Sigmoid colon (tissue), 7 donors: ENCODE data around the gene HNRNPDL. TPM values are rescaled to one million over a fixed set of nuclear protein-coding genes. Genes with fewer than 3 reads are reported as not detected.
"Not testable (repeated sequence)": the region's sequence is repeated elsewhere in the genome, so short reads cannot be mapped to it uniquely, and the experiment has no call there.

ENCODE experiments used
- DNase-seq: peaks from one replicate; pipeline ENCODE4 v3.0.0-alpha.2; 2019
- H3K27ac ChIP-seq, 4 donors: fragments of 200-600 bp; sonication (generic); one replicate each; pipeline ENCODE4 v1.5.1; 2016 to 2019; ENCODE audit warnings: mild to moderate bottlenecking in 1 of 4
- H3K27me3 ChIP-seq, 3 donors: fragments of 200-600 bp; sonication (generic); one replicate each; pipeline ENCODE4 v1.5.1; 2019; ENCODE audit warnings: mild to moderate bottlenecking in 1 of 3
- H3K36me3 ChIP-seq, 4 donors: fragments of 200-600 bp; sonication (generic); one replicate each; pipeline ENCODE4 v1.5.1; 2016 to 2019
- H3K4me1 ChIP-seq, 4 donors: fragments of 200-600 bp; sonication (generic); one replicate each; pipeline ENCODE4 v1.5.1; 2017 to 2019
- H3K4me3 ChIP-seq, 4 donors: fragments of 200-600 bp; sonication (generic); one replicate each; pipeline ENCODE4 v1.5.1; 2017 to 2019; ENCODE audit warnings: mild to moderate bottlenecking in 2 of 4, moderate library complexity in 1 of 4
- H3K9me3 ChIP-seq, 4 donors: fragments of 200-600 bp in 3 of 4; sonication (generic) in 3 of 4; one replicate each; pipeline versions ENCODE4 v1.5.1 to v1.6.1; 2013 to 2019
- EP300 ChIP-seq, 4 donors: sonication (generic); formaldehyde crosslinking; IDR thresholded peaks; one replicate each; pipeline ENCODE4 v1.6.1; 2017; ENCODE audit warnings: antibody characterized with exemption in 4 of 4
- POLR2A ChIP-seq, 2 donors: fragments of 450-650 bp; IDR thresholded peaks; one replicate each; pipeline ENCODE4 v1.6.1; 2016; ENCODE audit warnings: antibody characterized with exemption in 2 of 2, mild to moderate bottlenecking in 2 of 2, moderate library complexity in 2 of 2
- POLR2AphosphoS5 ChIP-seq, 4 donors: sonication (generic); formaldehyde crosslinking; IDR thresholded peaks; one replicate each; pipeline ENCODE4 v1.6.1; 2017; ENCODE audit warnings: antibody characterized with exemption in 4 of 4
- WGBS, 2 donors: extraction: QIAGEN DNeasy Blood & Tissue Kit; methylation state at CpG; one replicate each; pipeline ENCODE4 v1.1.7; 2013; 5-methylcytosine and 5-hydroxymethylcytosine counted together
- intact Hi-C: fragments of 100-400 bp; cut with DNase I; formaldehyde crosslinking; loops from one replicate; pipeline ENCODE4 v1.15.1; 2023
- polyA plus RNA-seq, 3 donors: library from polyadenylated mRNA; stranded (reverse); fragments of 200-250 nt; gene quantifications; one replicate each; pipeline ENCODE4 v1.2.3, GENCODE V29; 2013
- total RNA-seq, 4 donors: library from RNA; depleted of rRNA; stranded (reverse); fragments of >200 nt; gene quantifications; one replicate each; pipeline ENCODE4 v1.1.0, GENCODE V29; 2016
- TF ChIP-seq, protein P1 (sequence below), 4 experiments: fragments of 450-650 bp in 3 of 4; fragments of 200-600 bp in 1 of 4; IDR thresholded peaks; one replicate each; pipeline ENCODE4 v1.5.1; 2016 to 2019; ENCODE audit warnings: antibody characterized with exemption in 4 of 4, mild to moderate bottlenecking in 3 of 4, moderate library complexity in 2 of 4
- donor health status: healthy with polysubstance abuse.
- donor health status: Bipolar disorder and iron deficiency.
- donor health status: healthy.

The HNRNPDL gene
- total and polyA plus RNA-seq, 7 donors: 70.5 to 253 (median 178) TPM

DNA sequence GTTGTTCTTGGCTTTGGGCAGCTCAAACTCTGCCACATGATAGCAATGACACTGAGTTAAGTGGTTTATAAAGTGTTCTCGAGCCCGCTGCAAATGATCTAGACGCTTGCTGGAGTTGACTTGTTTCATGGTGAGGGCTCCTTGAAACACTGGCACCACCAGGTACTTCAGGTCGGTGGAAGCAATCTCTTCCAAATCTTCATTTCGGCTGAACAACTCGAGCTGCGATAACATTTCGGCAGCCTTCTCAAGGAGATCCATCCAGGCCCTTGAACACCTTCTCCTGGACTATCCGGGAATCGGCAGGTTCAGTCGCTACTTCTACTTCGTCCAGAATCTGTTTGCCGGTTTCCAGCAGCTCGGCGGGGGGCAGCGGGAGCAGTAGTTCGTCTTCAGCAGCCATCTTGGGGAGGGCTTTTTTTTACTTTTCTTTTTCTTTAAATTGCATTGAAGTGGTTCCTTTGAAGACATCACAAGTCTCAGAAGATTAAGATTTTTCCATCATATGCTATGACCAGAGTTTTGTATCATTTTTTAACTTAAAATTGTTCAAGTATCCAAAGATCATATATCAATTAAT is 28.0 kb downstream of the HNRNPDL start:
- intact Hi-C loops: no loop called here
- 93 to 96% methylated on average over 17 of the region's 17 CpGs for WGBS, 2 donors
- no peak overlapping the region for H3K27ac ChIP-seq
- H3K4me1 ChIP-seq: no peaks in the 10 kb centered on the region
- no peak overlapping the region for H3K4me3 ChIP-seq
- no peaks in the 10 kb centered on the region for H3K36me3 ChIP-seq
- TF ChIP-seq EP300 (IDR thresholded peaks at IDR 0.05): no peak
- TF ChIP-seq, protein P1, sequence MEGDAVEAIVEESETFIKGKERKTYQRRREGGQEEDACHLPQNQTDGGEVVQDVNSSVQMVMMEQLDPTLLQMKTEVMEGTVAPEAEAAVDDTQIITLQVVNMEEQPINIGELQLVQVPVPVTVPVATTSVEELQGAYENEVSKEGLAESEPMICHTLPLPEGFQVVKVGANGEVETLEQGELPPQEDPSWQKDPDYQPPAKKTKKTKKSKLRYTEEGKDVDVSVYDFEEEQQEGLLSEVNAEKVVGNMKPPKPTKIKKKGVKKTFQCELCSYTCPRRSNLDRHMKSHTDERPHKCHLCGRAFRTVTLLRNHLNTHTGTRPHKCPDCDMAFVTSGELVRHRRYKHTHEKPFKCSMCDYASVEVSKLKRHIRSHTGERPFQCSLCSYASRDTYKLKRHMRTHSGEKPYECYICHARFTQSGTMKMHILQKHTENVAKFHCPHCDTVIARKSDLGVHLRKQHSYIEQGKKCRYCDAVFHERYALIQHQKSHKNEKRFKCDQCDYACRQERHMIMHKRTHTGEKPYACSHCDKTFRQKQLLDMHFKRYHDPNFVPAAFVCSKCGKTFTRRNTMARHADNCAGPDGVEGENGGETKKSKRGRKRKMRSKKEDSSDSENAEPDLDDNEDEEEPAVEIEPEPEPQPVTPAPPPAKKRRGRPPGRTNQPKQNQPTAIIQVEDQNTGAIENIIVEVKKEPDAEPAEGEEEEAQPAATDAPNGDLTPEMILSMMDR (IDR thresholded peaks at IDR 0.05): no peak
- no peak for TF ChIP-seq POLR2AphosphoS5 (IDR thresholded peaks at IDR 0.05)
- TF ChIP-seq POLR2A (IDR thresholded peaks at IDR 0.05): no peak
- DNase-seq: no peak
- no peaks in the 10 kb centered on the region for H3K9me3 ChIP-seq
- no peaks in the 10 kb centered on the region for H3K27me3 ChIP-seq

DNA sequence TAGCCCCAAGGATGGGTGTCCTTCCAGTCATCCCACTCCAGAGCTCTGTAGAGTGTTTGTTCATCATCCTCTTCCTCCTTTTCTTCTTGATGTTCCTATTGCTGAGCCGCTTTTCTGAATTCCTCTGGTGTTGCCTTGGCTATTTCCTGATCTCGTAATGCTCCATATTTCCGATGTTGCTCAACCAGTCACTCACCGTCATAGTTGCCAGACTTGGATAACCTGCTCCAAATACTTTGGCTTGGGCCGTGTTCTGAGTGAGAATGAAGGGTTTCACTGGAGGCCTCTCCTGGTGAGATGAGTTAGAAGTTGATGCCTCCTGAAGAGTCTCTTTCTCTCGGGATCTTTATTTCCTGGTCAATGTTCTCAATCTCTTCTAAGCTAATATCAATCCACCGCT is 28.7 kb downstream of the HNRNPDL start:
- Histone ChIP-seq H3K27me3 (no peaks in the 10 kb centered on the region), H3K4me1 (no peaks in the 10 kb centered on the region), H3K27ac (no peak overlapping the region), H3K36me3 (no peaks in the 10 kb centered on the region), H3K9me3 (no peaks in the 10 kb centered on the region), H3K4me3 (no peak overlapping the region)
- intact Hi-C loops: no loop called here
- WGBS, 2 donors: 93 to 96% methylated on average over 7 of the region's 7 CpGs
- no peak for DNase-seq
- no peak for TF ChIP-seq POLR2AphosphoS5 (IDR thresholded peaks at IDR 0.05)
- no peak for TF ChIP-seq EP300 (IDR thresholded peaks at IDR 0.05)
- TF ChIP-seq, protein P1 (IDR thresholded peaks at IDR 0.05): no peak
- no peak for TF ChIP-seq POLR2A (IDR thresholded peaks at IDR 0.05)

DNA sequence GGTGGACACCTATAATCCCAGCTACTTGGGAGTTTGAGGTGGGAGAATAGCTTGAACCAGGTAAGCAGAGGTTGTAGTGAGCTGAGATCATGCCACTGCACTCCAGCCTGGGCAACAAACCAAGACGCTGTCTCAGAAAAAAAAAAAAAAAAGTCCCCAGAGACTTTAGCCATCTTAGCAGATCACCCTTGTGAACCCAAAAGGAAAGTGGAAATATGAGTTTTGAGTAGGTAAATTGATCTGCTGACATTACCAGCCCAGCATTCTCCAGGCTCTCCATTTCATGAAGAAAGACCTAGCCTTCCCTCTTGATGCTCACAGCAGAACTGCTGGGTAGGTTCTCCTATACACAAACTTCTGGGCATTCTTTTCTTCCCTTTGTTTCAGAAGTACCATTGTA is 32.0 kb downstream of the HNRNPDL start:
- no peak for TF ChIP-seq POLR2A (IDR thresholded peaks at IDR 0.05)
- no peak for TF ChIP-seq POLR2AphosphoS5 (IDR thresholded peaks at IDR 0.05)
- TF ChIP-seq EP300 (IDR thresholded peaks at IDR 0.05): no peak
- TF ChIP-seq, protein P1 (IDR thresholded peaks at IDR 0.05): no peak
- Histone ChIP-seq H3K27me3 (no peaks in the 10 kb centered on the region), H3K27ac (no peak overlapping the region), H3K4me3 (no peak overlapping the region), H3K4me1 (no peaks in the 10 kb centered on the region), H3K36me3 (no peaks in the 10 kb centered on the region), H3K9me3 (no peaks in the 10 kb centered on the region)
- DNase-seq: no peak
- 73 to 89% methylated on average over 1 of the region's 1 CpG for WGBS, 2 donors
- intact Hi-C loops: no loop called here

DNA sequence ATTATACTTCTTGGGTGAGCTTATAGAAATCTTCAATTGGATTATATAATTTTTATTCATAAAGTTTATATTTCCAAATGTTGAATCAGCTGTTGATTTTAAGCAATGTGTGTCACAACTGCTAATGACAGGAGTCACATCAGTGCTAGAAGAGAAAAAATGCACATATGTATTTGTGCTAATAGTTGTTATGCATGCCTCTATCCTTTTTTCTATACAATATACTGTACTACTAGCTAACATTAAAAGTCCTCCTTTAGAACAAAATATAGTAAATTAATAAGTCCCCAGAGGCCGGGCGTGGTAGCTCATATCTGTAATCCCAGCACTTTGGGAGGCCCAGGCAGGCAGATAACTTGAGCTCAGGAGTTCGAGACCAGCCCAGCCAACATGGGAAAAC is 32.7 kb downstream of the HNRNPDL start:
- Histone ChIP-seq H3K36me3 (no peaks in the 10 kb centered on the region), H3K4me3 (no peak overlapping the region), H3K27ac (no peak overlapping the region), H3K27me3 (no peaks in the 10 kb centered on the region), H3K9me3 (no peaks in the 10 kb centered on the region), H3K4me1 (no peaks in the 10 kb centered on the region)
- TF ChIP-seq POLR2AphosphoS5 (IDR thresholded peaks at IDR 0.05): no peak
- TF ChIP-seq EP300 (IDR thresholded peaks at IDR 0.05): no peak
- TF ChIP-seq POLR2A (IDR thresholded peaks at IDR 0.05): no peak
- TF ChIP-seq, protein P1 (IDR thresholded peaks at IDR 0.05): no peak
- 90 to 94% methylated on average over 3 of the region's 3 CpGs for WGBS, 2 donors
- no peak for DNase-seq
- intact Hi-C loops: no loop called here

DNA sequence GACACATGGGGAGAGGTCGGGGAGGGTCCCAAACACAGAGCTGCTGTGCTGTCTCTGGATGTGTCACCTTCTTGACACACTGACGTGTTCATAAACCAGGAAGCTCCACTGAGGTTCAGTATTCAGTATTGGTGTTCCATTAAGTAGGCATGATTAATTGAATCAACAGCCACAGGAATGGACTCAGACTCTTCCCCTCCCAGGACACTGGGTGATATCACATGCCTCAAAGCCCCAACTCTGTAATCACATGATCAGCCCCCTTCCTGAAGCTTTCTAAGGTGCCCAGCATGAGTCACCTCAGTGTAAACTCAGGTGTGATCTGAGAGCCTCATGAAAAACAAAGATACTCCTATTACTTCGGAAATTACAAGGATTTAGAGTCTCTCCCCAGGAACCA is 35.4 kb downstream of the HNRNPDL start:
- Histone ChIP-seq H3K4me1 (no peaks in the 10 kb centered on the region), H3K36me3 (no peaks in the 10 kb centered on the region), H3K27ac (no peak overlapping the region), H3K27me3 (no peaks in the 10 kb centered on the region), H3K4me3 (no peak overlapping the region), H3K9me3 (no peaks in the 10 kb centered on the region)
- 85 to 90% methylated on average over 3 of the region's 3 CpGs for WGBS, 2 donors
- intact Hi-C loops: no loop called here
- no peak for DNase-seq
- TF ChIP-seq POLR2A (IDR thresholded peaks at IDR 0.05): no peak
- no peak for TF ChIP-seq EP300 (IDR thresholded peaks at IDR 0.05)
- TF ChIP-seq, protein P1 (IDR thresholded peaks at IDR 0.05): no peak
- no peak for TF ChIP-seq POLR2AphosphoS5 (IDR thresholded peaks at IDR 0.05)

DNA sequence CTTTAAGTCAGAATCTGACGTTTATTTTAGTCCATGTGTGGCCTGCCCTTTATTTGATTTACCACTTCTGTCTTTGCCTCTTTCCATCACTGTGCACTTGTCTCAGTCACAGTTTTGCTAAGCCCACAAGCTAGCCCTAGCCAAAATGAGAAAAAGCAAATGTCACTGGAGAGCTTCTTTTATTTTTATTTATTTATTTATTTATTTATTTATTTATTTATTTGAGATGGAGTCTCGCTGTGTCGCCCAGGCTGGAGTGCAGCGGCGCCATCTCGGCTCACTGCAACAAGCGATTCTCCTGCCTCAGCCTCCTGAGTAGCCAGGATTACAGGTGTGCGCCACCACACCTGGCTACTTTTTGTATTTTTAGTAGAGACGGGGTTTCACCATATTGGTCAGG is 40.2 kb downstream of the HNRNPDL start:
- H3K27me3 ChIP-seq, H3K9me3 ChIP-seq, intact Hi-C loops, H3K36me3 ChIP-seq, H3K4me3 ChIP-seq, H3K27ac ChIP-seq, H3K4me1 ChIP-seq, DNase-seq: not testable (repeated sequence)
- 90% methylated on average over 9 of the region's 9 CpGs for WGBS, 2 donors
